Measurements from ENCODE around the gene ZSCAN4.

GRCh38 chr19:57643734-57644133 is 25.0 kb upstream of the ZSCAN4 start:
- TF ChIP-seq, protein P1, sequence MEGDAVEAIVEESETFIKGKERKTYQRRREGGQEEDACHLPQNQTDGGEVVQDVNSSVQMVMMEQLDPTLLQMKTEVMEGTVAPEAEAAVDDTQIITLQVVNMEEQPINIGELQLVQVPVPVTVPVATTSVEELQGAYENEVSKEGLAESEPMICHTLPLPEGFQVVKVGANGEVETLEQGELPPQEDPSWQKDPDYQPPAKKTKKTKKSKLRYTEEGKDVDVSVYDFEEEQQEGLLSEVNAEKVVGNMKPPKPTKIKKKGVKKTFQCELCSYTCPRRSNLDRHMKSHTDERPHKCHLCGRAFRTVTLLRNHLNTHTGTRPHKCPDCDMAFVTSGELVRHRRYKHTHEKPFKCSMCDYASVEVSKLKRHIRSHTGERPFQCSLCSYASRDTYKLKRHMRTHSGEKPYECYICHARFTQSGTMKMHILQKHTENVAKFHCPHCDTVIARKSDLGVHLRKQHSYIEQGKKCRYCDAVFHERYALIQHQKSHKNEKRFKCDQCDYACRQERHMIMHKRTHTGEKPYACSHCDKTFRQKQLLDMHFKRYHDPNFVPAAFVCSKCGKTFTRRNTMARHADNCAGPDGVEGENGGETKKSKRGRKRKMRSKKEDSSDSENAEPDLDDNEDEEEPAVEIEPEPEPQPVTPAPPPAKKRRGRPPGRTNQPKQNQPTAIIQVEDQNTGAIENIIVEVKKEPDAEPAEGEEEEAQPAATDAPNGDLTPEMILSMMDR (IDR thresholded peaks at IDR 0.05; ENCODE audit: low read length): no peak
- TF ChIP-seq EZH2 (optimal IDR thresholded peaks at IDR 0.05; ENCODE audit: low read depth, low read length): no peak

Measured in MM.1S (cell line).